B cell (primary cell): ENCODE results near the gene TFB1M.

Experiments used
- EZH2 ChIP-seq: IDR thresholded peaks from 2 replicates; pipeline ENCODE4 v1.6.1; 2012; ENCODE audit warnings: borderline replicate concordance, low read depth, mild to moderate bottlenecking, moderate library complexity, low read length; ENCODE audit not compliant: insufficient read depth, poor library complexity, severe bottlenecking
- TF ChIP-seq, protein P1 (sequence below): fragments of 200-600 bp; IDR thresholded peaks from one replicate; pipeline ENCODE4 v1.8.0; 2022; ENCODE audit warnings: antibody characterized with exemption, mild to moderate bottlenecking

DNA sequence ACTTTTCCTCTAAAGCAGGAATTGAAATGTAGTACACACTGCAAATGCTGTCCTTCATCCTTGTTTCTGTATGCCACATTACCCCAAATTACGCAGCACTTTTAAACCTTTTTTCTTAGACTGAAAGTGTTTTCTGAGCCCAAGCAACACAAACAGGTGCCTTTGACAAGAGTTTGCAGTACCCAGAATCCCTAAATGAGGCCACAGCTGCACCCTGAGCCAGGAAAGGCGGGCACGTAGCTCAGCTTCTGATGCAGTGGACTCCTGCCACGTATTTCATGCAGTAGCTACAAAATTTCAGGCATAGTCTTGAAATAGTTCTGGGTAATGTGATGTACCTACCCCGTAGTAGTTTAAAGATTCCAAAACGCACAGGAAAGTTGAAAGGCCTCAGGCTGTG is 81.4 kb downstream of the TFB1M start:
- TF ChIP-seq EZH2 = no peak
- TF ChIP-seq, protein P1, sequence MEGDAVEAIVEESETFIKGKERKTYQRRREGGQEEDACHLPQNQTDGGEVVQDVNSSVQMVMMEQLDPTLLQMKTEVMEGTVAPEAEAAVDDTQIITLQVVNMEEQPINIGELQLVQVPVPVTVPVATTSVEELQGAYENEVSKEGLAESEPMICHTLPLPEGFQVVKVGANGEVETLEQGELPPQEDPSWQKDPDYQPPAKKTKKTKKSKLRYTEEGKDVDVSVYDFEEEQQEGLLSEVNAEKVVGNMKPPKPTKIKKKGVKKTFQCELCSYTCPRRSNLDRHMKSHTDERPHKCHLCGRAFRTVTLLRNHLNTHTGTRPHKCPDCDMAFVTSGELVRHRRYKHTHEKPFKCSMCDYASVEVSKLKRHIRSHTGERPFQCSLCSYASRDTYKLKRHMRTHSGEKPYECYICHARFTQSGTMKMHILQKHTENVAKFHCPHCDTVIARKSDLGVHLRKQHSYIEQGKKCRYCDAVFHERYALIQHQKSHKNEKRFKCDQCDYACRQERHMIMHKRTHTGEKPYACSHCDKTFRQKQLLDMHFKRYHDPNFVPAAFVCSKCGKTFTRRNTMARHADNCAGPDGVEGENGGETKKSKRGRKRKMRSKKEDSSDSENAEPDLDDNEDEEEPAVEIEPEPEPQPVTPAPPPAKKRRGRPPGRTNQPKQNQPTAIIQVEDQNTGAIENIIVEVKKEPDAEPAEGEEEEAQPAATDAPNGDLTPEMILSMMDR = no peak
